SK-N-MC (cell line): ENCODE results near the gene GBX1.

ENCODE experiments used
- EZH2 ChIP-seq: fragments of 200-600 bp; sonication (generic); IDR thresholded peaks from one replicate; pipeline ENCODE4 v1.6.1; 2017; ENCODE audit warnings: antibody characterized with exemption
- FOXP2 ChIP-seq: optimal IDR thresholded peaks from 2 replicates; pipeline ENCODE3; 2011; ENCODE audit warnings: mild to moderate bottlenecking, moderate library complexity; ENCODE audit not compliant: insufficient read depth; ENCODE audit errors: extremely low read length, control extremely low read depth
- POLR2AphosphoS5 ChIP-seq: IDR thresholded peaks from 2 replicates; pipeline ENCODE4 v1.6.1; 2012; ENCODE audit warnings: mild to moderate bottlenecking, low read depth, low read length, borderline replicate concordance

GRCh38 chr7:151125846-151126481, 41.5 kb downstream of the GBX1 start:
- TF ChIP-seq EZH2 (no peak), POLR2AphosphoS5 (no peak), FOXP2 (no peak)
